VCaP (cell line): Measurements from ENCODE around the gene RNF115.
A peak's percentile ranks its signal among the peaks of the same experiment; 100 is the strongest.
"Not testable (repeated sequence)": the region's sequence is repeated elsewhere in the genome, so short reads cannot be mapped to it uniquely, and the experiment has no call there.

ENCODE experiments used
- H3K27ac ChIP-seq: fragments of 450-650 bp; 2 replicates; pipeline ENCODE4 v1.5.1; 2017
- CTCF ChIP-seq: fragments of 450-650 bp; conservative IDR thresholded peaks from 2 replicates; pipeline ENCODE4 v1.5.1; 2017; ENCODE audit warnings: mild to moderate bottlenecking, moderate library complexity

The RNF115 gene

DNA sequence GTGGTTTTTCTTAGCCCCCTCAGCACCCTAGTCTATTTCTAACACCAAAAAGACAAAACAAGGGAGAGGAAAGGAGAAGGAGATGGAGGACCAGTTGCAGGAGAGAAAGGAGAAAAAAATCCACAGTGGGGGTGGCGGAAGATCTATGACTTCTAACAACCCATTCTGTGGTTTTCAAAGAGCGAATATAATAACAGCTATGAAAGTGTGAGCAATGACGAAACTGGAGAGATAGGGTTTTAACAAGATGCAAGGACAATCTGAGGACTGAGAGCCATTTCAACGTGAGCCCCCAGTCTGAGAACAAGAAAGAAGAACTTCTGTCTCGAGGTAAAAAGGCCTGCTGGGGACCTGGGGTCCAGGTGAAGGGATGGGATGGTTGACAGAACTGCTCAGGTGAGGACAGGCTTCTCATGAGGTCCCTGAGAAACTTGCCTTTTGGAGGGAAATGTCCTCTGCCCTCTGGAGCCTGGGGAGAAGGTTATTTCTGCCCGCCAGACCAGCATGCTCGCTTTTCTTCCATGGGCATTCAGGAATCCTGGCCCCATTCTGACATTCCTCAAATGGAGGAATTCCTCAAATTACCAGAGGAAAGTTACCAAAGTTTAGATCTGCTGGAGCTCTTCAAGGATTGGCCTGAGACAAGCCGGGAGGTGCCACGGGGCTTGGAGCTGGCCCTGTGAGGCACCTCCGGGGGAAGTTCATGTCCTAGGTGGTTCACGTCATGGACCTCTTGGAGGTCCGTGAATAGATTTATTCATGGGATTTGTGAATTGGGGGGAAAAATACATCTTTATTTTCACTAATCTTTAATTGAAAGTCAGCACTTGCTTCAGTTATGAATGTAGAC is 104.4 kb downstream of the RNF115 start, which contains the start of gene CD160:
TSS of gene CD160 (plus strand) at position 270 of the 850 bp plus-strand sequence. CDS start 8,829 bp downstream, outside the sequence.
- no peak for TF ChIP-seq CTCF
- H3K27ac ChIP-seq, result no peak within 1 kb of the TSS

DNA sequence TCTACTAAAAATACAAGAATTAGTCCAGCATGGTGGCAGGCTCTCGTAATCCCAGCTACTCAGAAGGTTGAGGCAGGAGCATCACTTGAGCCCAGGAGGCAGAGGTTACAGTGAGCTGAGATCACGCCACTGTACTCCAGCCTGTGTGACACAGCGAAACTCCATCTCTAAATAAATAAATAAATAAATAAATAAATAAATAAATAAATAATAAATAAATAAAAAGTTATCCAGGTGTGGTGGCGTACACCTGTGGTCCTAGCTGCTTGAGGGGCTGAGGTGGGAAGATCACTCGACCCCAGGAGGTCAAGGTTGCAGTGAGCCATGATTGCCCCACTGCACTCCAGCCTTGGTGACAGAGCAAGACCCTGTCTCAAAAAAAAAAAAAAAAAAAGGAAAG is 105.4 kb downstream of the RNF115 start:
- not testable (repeated sequence) for H3K27ac ChIP-seq

DNA sequence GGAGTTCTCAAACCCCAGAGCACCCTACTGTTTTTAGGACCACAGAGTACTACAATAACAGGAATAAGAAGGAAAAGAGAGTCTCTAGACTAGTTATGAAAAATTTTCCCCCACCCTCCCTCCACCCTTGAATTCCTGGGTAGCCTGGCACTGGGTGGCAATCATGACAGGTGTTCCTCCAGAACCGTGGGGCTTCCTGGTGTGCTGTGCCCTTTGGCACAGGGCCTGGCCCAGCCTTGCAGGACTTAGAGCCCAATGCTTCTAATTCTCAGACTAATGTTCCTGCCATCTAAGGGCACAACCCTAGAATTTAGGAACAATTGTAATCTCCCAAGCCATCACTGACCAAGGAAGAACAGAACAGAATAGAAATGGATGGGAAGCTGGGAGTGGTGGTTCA is 106.1 kb downstream of the RNF115 start:
- no peak for TF ChIP-seq CTCF
- no peak overlapping the region for H3K27ac ChIP-seq

DNA sequence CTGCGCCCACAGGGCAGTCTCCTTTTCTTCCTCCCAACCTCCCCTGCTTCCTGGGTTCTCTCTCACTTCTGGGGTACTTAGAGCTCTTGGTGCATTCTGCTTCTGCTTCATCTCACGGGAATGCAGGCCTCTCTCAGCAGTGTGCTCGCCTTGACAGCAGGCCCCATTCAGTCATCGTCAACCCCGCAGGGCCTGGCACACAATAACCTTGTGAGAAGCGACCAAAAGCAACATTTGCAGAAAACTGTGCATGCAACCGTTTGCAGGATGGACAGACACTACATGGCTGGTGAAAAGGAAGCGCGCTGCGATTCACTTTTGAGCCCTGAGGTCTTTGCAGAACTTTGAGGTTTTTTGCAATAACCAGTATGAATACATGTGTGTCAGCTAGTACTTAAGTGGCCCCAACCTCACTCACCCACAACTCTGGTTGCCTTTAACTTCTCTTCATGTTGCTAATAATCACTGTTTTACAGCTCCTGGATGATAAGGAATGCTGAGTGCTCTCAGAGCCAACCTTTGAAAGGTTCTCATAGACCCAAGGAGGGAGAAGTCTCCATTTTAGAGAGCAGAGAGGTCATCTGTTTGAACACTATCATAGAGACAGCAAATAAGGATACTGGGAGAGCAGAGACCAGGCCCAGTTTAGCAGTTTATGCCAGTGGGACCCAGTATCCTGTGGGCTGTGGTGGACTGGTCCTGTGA is 107.1 kb downstream of the RNF115 start:
- TF ChIP-seq CTCF, result no peak
- no peak overlapping the region for H3K27ac ChIP-seq

DNA sequence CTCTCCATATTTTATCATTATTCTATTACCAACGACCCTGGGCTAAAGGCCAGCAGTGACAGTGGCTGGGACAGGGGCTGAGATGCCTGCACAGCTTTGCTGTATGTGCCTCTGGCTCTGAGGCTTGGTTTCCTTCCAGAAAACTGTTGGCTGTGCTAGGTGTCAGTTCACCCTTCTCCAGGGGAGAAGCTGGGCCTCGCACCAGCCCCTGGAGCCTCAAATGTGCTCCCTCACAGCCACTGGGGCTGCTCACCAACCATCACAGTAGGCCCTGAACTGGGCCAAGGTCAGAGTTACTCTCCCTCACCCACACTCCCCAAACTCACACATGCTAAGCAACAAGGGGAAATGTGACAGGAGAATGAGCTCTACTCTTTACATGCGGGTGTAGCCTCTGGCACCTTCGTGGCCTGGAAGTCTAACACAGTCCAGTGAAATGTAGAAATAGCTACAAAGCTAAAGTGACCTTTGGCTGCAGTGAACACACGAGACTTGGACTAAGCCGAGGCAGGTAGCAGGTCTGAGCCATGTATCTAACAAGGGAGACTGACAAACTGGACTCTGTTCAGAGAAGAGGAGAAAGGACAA is 109.3 kb downstream of the RNF115 start:
- no peak for TF ChIP-seq CTCF
- peak overlapping the region; percentile 42 for H3K27ac ChIP-seq

DNA sequence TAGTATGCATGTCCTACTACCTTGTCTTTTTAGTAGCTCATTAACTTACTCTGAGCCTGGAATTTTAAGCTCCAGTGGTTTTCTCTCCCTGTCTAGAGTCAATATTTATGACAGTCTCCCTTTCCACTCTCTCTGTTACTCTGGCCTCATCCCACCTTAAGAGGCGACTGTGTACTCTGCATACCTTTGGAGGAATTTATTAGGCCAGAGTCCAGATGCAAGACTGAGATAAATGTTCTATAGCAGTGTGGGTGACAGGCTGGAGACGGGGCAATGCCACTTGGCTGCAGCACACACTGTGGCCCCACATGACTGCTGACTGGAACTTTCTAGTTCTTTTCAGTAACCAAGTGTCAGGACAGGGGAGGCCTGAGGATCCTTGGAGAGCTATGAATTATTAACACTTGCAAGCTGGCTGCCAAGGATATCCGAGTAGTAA is 112.7 kb downstream of the RNF115 start:
- H3K27ac ChIP-seq, result peak overlapping the region; percentile 79
- no peak for TF ChIP-seq CTCF

DNA sequence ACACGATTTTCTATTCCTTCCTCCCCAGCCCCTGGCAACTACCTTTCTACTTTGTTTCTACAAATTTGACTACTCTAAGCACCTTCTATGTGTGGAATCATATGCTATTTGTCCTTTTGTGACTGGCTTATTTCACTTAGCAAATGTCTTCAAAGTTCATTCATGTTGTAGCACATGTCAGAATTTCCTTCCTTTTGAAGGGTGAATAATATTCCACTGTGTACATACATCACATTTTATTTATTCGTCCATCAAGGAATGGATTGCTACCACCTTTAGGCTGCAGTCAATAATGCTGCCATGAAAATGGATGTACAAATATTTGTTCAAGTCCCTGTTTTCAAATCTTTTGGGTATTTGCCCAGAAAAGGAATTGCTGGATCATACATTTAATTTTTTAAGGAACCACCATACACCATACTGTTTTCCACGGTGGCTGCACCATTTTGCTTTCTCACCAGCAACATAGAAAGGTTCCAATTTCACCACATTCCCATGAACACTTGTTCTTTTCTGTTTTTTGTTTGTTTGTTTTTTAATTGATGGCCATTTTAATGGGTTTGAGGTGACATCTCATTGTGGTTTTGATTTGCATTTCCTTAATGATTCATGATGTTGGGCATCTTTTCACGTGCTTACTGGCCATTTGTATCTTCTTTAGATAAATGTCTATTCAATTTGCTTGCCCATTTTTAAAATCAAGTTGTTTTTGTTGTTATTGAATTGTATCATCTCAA is 113.4 kb downstream of the RNF115 start:
- no peak for TF ChIP-seq CTCF
- peak overlapping the region; percentile 79 for H3K27ac ChIP-seq
